PFSK-1 (cell line): ENCODE results near the gene MED26.

Experiments
- POLR2AphosphoS5 ChIP-seq: IDR thresholded peaks from 2 replicates; pipeline ENCODE4 v1.6.1; 2012; ENCODE audit warnings: low read depth, mild to moderate bottlenecking, control low read depth, low read length, moderate library complexity
- SIN3A ChIP-seq: IDR thresholded peaks from 2 replicates; pipeline ENCODE4 v1.6.1; 2012; ENCODE audit warnings: mild to moderate bottlenecking, low read length, moderate library complexity, borderline replicate concordance; ENCODE audit not compliant: insufficient read depth
- TAF1 ChIP-seq: IDR thresholded peaks from 2 replicates; pipeline ENCODE4 v1.6.1; 2012; ENCODE audit warnings: low read length, control low read depth, borderline replicate concordance; ENCODE audit not compliant: insufficient read depth
- TF ChIP-seq, protein P1 (sequence below), 2 experiments: IDR thresholded peaks; 2 replicates each; pipeline versions ENCODE4 v1.6.1 to v1.8.0; 2011 to 2012; ENCODE audit warnings: low read depth in 2 of 2, low read length in 2 of 2, control low read depth in 1 of 2, inconsistent platforms in 1 of 2, mild to moderate bottlenecking in 1 of 2, moderate library complexity in 1 of 2; ENCODE audit not compliant: insufficient read depth in 1 of 2

- TF ChIP-seq POLR2AphosphoS5 (no peak), SIN3A (no peak), TAF1 (no peak)
- TF ChIP-seq, protein P1, sequence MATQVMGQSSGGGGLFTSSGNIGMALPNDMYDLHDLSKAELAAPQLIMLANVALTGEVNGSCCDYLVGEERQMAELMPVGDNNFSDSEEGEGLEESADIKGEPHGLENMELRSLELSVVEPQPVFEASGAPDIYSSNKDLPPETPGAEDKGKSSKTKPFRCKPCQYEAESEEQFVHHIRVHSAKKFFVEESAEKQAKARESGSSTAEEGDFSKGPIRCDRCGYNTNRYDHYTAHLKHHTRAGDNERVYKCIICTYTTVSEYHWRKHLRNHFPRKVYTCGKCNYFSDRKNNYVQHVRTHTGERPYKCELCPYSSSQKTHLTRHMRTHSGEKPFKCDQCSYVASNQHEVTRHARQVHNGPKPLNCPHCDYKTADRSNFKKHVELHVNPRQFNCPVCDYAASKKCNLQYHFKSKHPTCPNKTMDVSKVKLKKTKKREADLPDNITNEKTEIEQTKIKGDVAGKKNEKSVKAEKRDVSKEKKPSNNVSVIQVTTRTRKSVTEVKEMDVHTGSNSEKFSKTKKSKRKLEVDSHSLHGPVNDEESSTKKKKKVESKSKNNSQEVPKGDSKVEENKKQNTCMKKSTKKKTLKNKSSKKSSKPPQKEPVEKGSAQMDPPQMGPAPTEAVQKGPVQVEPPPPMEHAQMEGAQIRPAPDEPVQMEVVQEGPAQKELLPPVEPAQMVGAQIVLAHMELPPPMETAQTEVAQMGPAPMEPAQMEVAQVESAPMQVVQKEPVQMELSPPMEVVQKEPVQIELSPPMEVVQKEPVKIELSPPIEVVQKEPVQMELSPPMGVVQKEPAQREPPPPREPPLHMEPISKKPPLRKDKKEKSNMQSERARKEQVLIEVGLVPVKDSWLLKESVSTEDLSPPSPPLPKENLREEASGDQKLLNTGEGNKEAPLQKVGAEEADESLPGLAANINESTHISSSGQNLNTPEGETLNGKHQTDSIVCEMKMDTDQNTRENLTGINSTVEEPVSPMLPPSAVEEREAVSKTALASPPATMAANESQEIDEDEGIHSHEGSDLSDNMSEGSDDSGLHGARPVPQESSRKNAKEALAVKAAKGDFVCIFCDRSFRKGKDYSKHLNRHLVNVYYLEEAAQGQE (IDR thresholded peaks at IDR 0.05; ENCODE audit: insufficient read depth in 1 of 2, low read depth in 2 of 2, low read length in 2 of 2) = no peak
Observed at GRCh38 chr19:16620584-16620983, 7.4 kb downstream of the MED26 start.
